NOMO-1 treated with DMSO at 0.1 percent for 48 hours (cell line): ENCODE results near the gene ECHS1.

Experiments used
- DNase-seq: peaks from one replicate; lab custom pipeline; 2025; ENCODE audit not compliant: unreplicated experiment; lab: John Stamatoyannopoulos, UW

Gene ECHS1

DNA sequence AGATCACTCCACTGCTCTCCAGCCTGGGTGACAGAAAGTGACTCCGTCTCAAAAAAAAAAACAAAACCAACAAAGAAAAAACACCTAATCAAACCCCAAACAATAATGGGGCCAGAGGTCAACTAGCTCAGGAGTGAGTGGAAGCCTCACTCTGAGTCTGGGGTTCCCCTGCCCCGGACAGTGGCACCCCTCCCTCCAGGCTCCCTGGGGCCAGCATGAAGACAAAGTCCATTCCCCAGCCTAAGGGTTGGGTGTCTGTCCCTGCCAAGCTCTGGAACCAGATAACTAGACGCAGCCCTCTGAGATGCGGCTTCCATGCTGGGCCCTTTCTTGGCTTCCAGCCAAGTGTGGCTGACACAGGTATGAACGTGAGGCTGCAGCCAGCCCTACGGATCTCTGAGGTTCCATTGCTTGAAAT is 13.6 kb downstream of the ECHS1 start:
- DNase-seq, result no peak

DNA sequence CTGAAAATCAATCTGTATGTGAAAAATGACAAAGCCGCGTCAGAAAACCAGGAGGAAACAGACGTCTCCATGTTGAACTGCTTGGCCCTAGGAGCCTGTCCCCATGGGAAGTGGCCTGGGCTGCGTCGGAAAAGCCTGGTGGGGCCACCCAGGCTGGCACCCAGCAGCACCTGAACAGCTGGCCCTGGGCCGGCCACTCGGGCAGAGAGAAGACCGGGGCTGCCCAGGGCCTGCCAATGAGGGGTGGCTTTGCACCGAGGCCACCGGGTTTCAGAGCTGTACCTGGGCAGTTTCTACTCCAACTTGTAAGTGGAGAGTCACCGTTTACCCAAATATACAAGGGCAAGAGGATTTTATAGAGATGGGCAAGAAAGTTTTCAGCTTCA is 14.2 kb downstream of the ECHS1 start:
- DNase-seq, result no peak

DNA sequence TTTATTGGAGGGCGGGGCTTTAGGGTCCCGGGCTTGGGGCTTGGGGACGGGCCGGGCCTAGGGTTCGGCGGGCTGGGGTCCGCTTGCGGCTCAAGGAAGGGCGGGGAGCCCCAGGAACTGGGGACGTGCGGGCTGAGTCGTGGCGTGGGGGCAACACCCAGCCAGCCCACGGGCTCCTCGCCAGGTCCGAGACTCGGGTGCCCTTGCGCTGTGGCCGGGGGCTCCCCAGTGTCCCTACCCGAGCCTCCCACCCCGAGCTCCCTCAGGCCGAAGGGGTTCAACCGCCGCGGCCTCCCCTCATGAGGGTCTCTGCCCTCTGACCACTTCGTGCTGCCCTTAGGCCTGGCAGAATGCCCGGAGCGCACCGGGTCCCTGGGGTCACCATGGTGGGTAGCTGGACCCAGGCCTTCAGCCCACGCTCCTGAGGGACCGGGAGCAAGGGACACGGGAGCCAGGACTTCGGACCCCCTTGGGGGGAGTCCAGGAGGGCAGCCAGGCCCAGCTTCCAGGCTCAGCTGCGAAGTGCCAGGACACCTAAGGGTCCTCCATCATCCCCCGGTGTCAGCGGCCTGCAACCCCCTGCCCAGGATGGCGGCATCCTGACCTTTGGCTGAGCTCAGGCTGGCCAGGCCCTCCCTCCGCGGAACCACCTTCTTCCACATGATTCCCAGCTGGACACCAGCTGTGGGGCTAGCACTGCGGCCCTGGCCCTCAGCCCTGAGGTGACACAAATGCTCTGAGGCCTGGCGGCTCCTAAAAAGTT is 14.8 kb downstream of the ECHS1 start:
- no peak for DNase-seq

DNA sequence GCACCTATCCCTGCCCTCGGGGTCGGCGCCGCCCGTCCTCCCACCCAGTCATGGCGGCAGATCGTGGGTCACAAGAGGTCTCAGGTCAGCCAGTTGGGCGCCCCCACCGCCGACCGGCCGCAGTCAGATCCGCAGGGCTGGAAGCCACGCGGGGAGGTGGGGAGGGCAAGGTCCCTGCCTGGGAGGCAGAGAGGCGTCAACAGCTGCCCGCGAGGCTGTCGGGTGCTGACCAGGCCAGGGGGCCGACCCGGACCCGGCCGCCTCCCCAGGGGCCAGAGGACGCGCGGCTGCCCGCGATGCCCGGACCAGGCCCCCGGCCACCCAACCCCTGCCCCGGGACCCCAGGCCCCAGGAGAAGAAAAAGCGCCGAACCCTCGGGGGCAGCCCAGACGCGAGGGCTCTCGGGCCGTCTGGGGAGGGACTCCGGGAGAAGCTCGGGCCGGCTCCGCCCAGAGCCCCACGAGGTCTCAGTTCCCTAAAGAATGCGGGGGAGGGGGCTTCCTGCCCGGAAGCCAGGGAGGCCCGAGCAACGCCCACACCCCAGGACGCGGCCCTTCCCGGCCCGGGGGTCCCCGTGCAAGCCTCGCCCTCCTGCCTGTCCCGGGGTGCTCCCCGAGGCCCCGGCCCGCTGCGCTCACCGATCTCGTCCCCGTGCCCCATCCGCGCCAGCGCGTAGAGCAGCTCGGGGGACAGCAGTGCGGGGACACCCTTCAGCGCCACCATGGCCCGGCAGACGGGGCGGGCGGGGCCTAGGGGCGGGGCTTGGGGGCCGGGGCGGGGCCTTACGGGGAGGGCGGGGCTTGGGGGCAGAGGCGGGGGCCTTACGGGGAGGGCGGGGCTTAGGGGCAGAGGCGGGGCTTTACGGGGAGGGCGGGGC is 15.6 kb downstream of the ECHS1 start, which contains the start of gene FUOM:
FUOM (minus strand) TSS at position 735 of the 877 bp plus-strand sequence; CDS start at position 723, 12 bp downstream.
- peak; percentile 70 for DNase-seq

DNA sequence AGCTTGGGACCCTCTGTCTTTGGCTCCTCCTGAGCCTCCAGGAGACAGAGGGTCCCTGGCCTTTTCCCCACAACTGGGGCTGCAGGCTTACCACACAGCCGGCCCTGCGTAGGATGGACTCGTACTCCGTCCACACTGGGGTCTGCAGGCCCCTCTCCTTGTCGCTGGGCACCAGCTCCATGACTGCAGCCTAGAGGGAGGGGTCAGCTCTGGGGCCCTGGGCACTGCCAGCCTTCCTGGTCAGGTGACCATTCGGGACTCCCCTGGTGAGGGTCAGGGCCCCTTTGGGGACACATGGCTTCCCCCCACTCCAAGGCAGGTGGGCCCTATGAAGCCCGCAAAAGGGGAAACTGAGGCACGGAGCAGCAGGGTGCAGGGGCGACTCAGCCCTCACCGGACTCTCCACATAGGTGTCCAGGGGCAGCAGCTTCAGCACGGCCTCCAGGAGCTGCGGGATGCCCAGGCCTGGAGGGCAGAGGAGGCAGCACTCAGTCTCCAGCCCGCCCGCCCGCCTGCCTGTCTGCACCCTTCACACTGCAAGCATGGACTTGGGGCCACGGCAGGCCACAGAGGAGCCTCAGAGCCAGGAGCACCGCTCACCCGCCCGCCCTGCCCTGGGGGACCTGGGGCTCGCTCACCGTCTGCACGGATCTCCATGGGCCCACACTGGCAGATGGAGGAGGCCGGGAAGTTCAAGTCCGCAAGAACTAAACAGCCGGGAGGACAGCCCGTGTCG is 16.4 kb downstream of the ECHS1 start:
- no peak for DNase-seq

DNA sequence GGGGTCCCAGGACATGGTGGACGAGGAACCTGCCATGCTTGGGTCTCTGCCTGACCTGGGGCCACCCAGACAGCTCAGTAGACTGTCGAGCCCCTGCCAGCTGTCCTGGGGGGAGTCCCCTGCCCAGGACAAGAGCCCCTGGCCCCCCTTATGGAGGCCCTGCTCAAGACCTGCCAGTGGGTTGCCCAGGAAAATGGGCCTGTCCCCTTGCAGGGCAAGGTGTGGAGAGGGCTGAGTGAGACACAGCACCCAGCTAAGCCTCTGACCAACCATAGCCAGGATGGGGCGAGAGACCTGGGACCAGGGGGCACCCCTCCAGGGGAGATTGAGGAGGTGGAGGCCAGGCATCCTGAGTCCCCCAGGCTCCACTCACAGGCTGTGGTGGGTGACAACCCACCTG is 17.2 kb downstream of the ECHS1 start:
- DNase-seq, result no peak

DNA sequence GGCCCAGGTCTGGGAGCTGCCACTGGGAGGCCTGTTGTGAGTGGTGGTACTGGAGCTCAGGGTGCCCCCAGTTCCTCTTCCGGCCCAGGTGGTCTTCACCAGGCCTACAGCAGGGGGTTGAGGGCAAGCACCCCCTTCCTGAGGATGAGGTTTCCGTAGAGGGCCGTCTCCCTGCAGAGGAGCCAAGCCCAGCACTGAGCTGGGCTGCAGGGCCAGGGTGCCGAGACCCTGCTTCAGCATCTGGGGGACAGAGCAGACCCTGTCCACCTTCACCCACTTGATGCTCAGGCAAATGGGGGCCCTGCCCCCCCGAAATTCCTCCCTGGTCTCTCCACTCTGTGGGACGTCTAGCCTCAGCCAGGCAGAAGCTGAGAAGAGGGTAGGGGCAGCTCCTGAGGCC is 17.9 kb downstream of the ECHS1 start:
- no peak for DNase-seq

DNA sequence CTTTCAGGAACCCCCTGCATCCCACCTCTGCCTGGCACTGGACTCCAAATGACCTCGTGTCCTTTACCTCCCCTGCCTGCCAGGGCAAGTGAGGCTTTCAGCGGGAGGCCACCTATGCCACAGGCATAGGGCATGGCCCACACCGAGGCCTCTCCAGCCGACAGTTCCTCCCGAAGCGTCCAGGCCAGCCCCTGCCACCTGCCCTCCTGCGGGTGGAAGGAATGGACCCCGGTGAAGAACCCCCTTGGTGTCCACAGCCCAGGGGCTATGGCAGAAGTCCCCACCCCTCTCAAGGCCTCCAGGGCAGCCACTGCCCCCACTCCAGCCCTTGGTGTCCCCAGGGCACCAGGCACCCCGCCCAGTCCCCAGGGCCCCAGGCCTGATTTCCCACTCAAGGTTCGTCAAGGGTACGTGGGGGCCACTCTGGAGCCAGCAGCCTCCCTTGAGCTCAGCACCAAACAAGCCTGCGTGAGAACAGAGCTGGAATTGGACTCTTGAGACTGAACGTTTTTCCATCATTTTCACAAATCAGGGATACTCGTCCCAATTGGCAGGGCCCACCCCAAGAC is 18.4 kb downstream of the ECHS1 start:
- no peak for DNase-seq

DNA sequence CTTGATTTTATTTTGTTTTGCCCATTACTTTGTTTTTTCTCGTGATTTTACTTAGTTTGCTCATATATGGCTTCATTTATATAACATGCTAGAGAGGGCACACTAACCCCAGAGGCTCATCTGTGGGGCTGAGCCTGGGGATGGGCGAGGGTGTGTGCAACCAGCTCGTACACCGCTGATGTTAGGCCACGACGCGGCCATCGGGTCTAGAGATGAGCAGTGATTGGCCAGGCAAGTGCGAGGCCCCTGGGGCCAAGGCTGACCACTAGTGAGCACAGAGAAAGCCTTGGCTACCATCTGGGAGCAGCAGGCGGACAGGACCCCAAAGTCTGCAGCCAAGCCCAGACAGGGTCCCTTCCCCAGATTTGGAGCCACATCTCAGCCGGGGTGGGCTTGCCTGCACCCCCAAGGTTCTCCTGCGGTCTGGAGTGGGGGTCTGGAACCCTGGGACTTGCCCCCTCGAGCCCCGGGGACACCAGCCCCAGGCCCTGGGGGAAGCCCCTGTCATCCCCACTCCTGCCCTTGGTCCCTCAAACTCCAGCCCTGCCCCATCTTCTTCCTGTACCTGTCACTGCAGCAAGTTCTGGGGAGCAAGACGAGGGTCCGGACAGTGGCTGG is 19.1 kb downstream of the ECHS1 start:
- no peak for DNase-seq

DNA sequence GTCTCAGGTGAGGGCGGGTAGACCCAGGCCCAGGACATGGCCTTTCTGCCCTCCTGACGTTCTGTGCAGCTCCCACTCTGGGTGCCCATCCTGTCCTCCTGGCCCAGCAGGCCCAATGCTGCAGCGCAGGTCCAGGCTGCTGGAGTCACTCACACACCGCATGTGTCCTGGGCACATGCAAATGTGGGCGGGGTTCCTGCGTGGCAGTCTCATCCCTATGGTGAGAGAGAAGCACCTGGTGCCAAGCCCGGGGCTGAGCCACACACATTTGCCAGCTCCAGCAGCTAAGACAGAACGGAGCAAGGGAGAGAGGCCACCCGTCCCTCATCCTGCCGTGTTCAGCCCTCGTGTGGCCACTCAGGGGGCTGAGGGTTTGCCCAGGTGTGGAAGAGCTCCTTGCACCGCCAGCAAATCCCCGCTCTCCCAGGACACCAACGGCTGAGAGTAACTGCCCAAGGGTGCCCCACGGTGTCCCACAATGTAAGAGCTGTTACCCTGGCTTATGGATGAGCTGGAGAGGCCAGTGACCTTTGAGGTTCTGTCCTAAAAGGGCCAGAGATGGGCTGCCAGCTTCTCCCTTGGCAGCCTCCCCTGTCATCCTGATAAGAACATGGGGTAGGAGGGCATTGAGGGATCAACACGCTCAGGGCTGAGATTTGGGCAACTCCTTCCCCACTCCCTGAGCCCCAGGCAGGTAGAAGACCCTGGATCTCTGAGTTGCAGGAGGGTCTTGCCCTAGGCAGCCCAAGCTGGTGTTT is 19.8 kb downstream of the ECHS1 start:
- no peak for DNase-seq

DNA sequence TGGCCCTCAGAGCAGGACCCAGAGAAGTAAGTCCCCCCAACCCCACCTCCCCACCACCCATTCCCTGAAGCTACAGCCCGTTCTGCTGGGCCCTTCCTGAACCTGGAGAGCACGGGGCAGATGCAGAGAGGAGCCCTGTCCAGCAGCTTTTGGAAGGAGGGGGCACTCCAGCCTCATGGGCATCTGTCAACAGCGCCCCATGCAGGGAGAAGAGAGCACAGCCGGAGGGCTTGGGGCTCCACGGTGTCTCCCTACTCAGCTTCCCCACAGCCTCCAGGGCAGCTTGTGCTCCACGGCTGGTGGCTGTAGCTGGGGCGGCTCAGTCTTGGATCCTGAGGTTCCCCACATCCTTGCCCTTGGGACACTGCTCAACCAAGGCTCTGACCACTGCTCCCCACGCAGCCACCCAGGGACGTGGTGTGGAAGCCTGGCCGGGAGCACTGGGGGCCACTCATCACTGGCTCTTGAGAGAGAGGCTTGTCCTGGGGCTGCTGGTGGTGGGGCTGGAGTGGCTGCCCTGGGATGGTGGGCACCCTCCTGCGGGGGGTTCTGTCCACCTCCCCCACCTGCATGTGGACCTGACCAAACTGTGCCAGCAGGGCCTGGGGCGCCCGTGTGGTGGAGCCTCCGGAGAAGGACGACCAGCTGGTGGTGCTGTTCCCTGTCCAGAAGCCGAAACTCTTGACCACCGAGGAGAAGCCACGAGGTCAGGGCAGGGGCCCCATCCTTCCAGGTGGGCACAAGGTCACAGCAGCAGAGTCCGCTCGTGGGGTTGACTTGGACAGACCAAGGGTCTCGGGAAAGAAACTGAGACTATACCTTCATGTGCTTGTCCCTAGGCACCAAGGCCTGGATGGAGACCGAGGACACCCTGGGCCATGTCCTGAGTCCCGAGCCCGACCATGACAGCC is 21.5 kb downstream of the ECHS1 start:
- DNase-seq, result no peak

DNA sequence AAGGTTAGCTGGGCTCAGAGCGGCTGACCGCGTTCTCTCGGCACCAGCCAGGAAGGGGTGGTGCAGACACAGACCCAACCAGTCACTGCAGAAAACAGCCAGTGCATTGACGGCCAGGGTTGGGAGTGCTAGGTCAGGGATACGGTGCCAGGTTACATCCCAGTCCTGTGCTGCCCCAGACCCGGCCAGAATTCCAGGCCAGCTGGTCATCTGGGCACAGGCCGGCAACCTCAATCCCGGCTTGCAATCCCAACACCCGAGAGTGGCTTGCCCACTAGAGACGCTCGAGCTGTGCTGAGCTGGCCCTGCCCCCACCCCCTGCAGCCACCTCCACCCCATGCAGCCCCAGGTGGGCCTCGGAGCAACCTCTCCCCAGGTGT is 22.2 kb downstream of the ECHS1 start:
- no peak for DNase-seq

DNA sequence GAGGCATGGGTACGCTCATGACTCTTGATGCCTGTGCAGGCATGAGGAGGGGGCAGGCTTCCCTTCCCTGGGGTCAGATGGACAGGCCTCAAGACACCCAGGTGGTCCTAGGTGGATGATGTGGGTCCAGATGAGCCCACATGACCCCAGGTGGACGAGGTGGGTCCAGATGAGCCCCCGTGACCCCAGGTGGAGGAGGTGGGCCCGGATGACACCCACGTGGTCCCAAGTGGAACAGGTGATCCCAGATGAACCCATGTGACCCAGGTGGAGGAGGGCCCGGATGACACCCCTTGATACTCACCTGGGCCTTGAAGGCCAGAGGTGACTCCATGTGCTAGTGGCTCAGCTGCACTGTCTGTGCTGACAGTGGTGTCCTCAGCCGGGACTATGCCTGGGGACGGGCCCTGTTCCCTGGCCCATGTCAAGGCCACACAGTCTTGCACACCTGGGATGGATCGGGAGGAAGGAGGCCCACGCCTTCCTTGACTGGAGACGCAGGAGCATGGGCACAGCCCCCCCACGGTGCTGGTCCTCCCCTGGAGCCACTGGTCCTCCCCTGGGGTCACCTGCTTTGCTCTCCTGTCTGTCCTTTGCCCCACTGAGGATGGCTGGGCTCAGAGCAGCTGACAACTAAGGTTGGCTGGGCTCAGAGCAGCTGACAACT is 22.7 kb downstream of the ECHS1 start:
- DNase-seq, result no peak

DNA sequence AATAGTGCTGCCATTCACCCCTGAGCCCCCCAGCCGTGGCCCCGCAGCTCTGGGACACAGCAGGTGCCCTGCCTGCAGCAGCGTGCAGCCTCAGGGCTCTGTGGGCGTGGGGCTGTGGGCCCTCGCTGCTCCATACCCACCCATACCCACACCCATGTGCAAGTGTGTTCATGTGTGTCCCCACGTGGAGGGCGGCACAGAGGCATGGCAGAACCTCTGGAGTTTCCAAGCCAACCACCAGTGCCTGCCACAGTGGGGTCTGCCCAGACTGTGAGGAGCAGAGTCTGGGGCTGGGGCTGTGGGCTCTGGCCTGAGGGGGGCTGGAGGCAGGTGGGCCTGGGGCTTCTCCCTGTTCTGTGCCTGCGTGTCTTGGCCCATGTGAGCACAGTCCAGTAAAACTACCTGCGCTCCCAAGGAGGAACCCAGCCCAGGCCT is 23.6 kb downstream of the ECHS1 start:
- no peak for DNase-seq

DNA sequence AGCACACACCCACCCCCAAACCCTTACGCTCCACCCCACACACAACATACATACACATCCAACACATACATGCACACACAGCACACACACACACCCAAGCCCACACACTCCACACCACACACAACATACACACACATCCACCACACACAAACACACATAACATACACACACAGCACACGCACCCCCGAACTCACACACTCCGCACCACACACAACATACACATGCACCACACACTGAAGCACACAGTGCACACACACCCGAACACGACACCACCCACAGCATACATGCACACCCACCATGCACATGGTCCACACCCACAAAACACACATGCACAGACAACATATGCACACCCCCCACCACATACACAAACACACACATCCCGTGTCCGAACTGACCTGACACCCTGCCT is 24.0 kb downstream of the ECHS1 start:
- DNase-seq, result no peak

DNA sequence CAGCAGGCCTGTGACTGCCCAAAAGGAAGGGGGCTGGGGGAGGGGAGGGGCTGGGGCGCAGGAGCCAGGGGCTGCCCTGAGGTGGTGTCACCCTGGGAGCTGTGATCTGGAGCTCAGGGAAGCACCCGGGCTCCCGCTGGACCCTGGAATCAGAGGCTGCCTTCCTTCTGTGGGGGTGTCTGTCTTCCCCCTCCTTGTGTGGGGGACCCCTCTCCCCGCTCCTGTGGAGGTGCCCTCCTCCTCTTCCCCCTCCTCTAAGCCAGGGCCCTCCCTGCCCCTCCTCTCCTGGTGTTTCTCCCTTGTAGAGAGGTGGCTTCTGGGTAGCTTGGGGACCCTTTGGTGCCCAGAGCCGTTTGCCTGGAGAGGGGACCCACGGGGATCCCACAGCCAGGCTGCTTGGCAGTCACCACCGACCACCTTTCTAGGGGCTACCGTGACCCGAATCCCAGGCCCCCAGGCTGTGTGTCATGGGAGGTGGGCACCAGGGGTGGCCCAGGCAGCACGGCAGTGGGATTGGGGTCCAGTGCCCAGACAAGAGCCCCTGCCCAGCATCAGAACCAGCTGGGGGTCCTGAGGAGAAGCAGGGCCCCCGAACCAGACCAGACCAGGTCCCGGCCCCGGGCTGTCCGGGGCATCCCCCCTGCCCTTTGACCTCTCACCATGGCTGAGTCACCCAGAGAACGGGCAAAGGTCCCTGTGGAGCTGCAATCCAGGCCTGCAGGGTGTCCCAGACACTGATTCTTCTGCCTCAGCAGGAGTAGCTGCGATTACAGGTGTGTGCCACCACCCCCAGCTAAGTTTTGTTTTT is 25.2 kb downstream of the ECHS1 start:
- DNase-seq, result no peak

DNA sequence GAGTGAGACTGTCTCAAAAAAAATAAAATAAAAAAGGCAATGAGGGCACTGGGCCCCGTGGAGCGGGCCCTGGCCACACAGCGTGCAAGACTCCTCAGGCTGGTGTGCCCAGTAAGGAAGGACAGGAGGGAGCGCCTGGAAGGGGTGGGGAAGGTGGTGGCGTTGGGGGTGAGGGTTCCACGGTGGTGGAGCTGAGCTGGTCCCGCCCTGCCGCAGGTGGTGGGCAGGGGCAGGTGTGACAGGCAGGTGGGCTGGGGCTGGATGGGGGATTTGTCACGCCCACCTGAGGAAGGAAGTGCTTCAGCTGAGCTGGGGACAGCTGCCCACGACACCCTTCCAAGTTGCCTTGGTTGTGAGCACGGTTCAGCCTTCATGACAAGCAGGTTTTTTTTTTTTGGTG is 26.7 kb downstream of the ECHS1 start:
- no peak for DNase-seq

DNA sequence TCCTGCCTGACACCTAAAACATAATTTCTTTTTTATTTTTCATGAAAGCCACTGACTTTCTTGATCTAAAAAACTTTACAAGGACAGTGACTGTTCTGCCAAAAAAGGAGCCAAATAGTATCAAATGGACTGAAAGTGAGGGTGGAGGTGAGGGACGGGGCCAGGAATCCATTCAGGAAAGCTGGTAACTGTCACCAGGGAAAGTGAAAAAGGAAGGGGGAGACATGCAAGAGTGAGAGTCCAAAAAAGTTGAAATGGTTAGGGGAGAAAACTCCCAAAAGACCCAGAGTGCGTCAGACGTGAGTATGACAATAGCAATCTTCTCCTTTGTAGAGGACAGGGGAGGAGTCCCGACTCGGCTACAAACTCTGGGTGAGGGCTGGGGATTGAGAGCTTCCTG is 28.9 kb downstream of the ECHS1 start:
- no peak for DNase-seq
